ENCODE results near the gene FGFBP2.

The FGFBP2 gene

GRCh38 chr4:15935504-15936402, 27.2 kb downstream of the FGFBP2 start:
- Histone ChIP-seq H3K36me3 (ENCODE audit: control insufficient read depth, insufficient read depth, low read length) (no peaks in the 10 kb centered on the region), H3K9me3 (ENCODE audit: control insufficient read depth, low read length) (no peaks in the 10 kb centered on the region), H3K27me3 (ENCODE audit: control insufficient read depth, insufficient read depth, low read length, poor library complexity, severe bottlenecking) (no peaks in the 10 kb centered on the region), H3K4me3 (ENCODE audit: insufficient read depth, low read depth, low read length) (no peak overlapping the region), H3K4me1 (ENCODE audit: control insufficient read depth, insufficient read depth, low read length) (no peaks in the 10 kb centered on the region), H3K27ac (ENCODE audit: insufficient read depth, low read depth, low read length, poor library complexity, severe bottlenecking) (no peak overlapping the region)
- WGBS, 2 experiments: 94 to 95% methylated on average over 10 of the region's 10 CpGs

- WGBS, 2 experiments: 86 to 89% methylated on average over 3 of the region's 3 CpGs
- Histone ChIP-seq H3K36me3 (ENCODE audit: control insufficient read depth, insufficient read depth, low read length) (no peaks in the 10 kb centered on the region), H3K27me3 (ENCODE audit: control insufficient read depth, insufficient read depth, low read length, poor library complexity, severe bottlenecking) (no peaks in the 10 kb centered on the region), H3K4me1 (ENCODE audit: control insufficient read depth, insufficient read depth, low read length) (no peaks in the 10 kb centered on the region), H3K27ac (ENCODE audit: insufficient read depth, low read depth, low read length, poor library complexity, severe bottlenecking) (no peak overlapping the region), H3K4me3 (ENCODE audit: insufficient read depth, low read depth, low read length) (no peak overlapping the region), H3K9me3 (ENCODE audit: control insufficient read depth, low read length) (no peaks in the 10 kb centered on the region)
These were observed 28.7 kb downstream of the FGFBP2 start for GRCh38 chr4:15934259-15934658.

GRCh38 chr4:15931451-15932210, 31.3 kb downstream of the FGFBP2 start:
- Histone ChIP-seq H3K27me3 (ENCODE audit: control insufficient read depth, insufficient read depth, low read length, poor library complexity, severe bottlenecking) (no peaks in the 10 kb centered on the region), H3K4me3 (ENCODE audit: insufficient read depth, low read depth, low read length) (no peak overlapping the region), H3K27ac (ENCODE audit: insufficient read depth, low read depth, low read length, poor library complexity, severe bottlenecking) (no peak overlapping the region), H3K36me3 (ENCODE audit: control insufficient read depth, insufficient read depth, low read length) (no peaks in the 10 kb centered on the region), H3K4me1 (ENCODE audit: control insufficient read depth, insufficient read depth, low read length) (no peaks in the 10 kb centered on the region), H3K9me3 (ENCODE audit: control insufficient read depth, low read length) (no peaks in the 10 kb centered on the region)
- 96% methylated on average over 5 of the region's 5 CpGs for WGBS, 2 experiments

GRCh38 chr4:15930314-15930713, 32.7 kb downstream of the FGFBP2 start:
- no peak overlapping the region for H3K27ac ChIP-seq (ENCODE audit: insufficient read depth, low read depth, low read length, poor library complexity, severe bottlenecking)
- no peak overlapping the region for H3K4me3 ChIP-seq (ENCODE audit: insufficient read depth, low read depth, low read length)
- H3K9me3 ChIP-seq (ENCODE audit: control insufficient read depth, low read length): no peaks in the 10 kb centered on the region
- H3K36me3 ChIP-seq (ENCODE audit: control insufficient read depth, insufficient read depth, low read length): no peaks in the 10 kb centered on the region
- no peaks in the 10 kb centered on the region for H3K4me1 ChIP-seq (ENCODE audit: control insufficient read depth, insufficient read depth, low read length)
- 91% methylated on average over 7 of the region's 7 CpGs for WGBS, 2 experiments
- no peaks in the 10 kb centered on the region for H3K27me3 ChIP-seq (ENCODE audit: control insufficient read depth, insufficient read depth, low read length, poor library complexity, severe bottlenecking)

- Histone ChIP-seq H3K27ac (ENCODE audit: insufficient read depth, low read depth, low read length, poor library complexity, severe bottlenecking) (no peak overlapping the region), H3K4me1 (ENCODE audit: control insufficient read depth, insufficient read depth, low read length) (no peaks in the 10 kb centered on the region), H3K36me3 (ENCODE audit: control insufficient read depth, insufficient read depth, low read length) (no peaks in the 10 kb centered on the region), H3K4me3 (ENCODE audit: insufficient read depth, low read depth, low read length) (no peak overlapping the region), H3K9me3 (ENCODE audit: control insufficient read depth, low read length) (no peaks in the 10 kb centered on the region), H3K27me3 (ENCODE audit: control insufficient read depth, insufficient read depth, low read length, poor library complexity, severe bottlenecking) (no peaks in the 10 kb centered on the region)
- 89 to 93% methylated on average over 3 of the region's 3 CpGs for WGBS, 2 experiments
These were observed 33.4 kb downstream of the FGFBP2 start for GRCh38 chr4:15929540-15929939.

GRCh38 chr4:15928883-15929282, 34.1 kb downstream of the FGFBP2 start:
- Histone ChIP-seq H3K4me1 (ENCODE audit: control insufficient read depth, insufficient read depth, low read length) (no peaks in the 10 kb centered on the region), H3K27me3 (ENCODE audit: control insufficient read depth, insufficient read depth, low read length, poor library complexity, severe bottlenecking) (no peaks in the 10 kb centered on the region), H3K9me3 (ENCODE audit: control insufficient read depth, low read length) (no peaks in the 10 kb centered on the region), H3K36me3 (ENCODE audit: control insufficient read depth, insufficient read depth, low read length) (no peaks in the 10 kb centered on the region), H3K27ac (ENCODE audit: insufficient read depth, low read depth, low read length, poor library complexity, severe bottlenecking) (no peak overlapping the region), H3K4me3 (ENCODE audit: insufficient read depth, low read depth, low read length) (no peak overlapping the region)
- WGBS, 2 experiments: 85 to 89% methylated on average over 5 of the region's 5 CpGs

- H3K9me3 ChIP-seq (ENCODE audit: control insufficient read depth, low read length): no peaks in the 10 kb centered on the region
- WGBS, 2 experiments: 91 to 97% methylated on average over 7 of the region's 7 CpGs
- H3K4me1 ChIP-seq (ENCODE audit: control insufficient read depth, insufficient read depth, low read length): no peaks in the 10 kb centered on the region
- H3K27me3 ChIP-seq (ENCODE audit: control insufficient read depth, insufficient read depth, low read length, poor library complexity, severe bottlenecking): no peaks in the 10 kb centered on the region
- no peak overlapping the region for H3K27ac ChIP-seq (ENCODE audit: insufficient read depth, low read depth, low read length, poor library complexity, severe bottlenecking)
- no peaks in the 10 kb centered on the region for H3K36me3 ChIP-seq (ENCODE audit: control insufficient read depth, insufficient read depth, low read length)
- no peak overlapping the region for H3K4me3 ChIP-seq (ENCODE audit: insufficient read depth, low read depth, low read length)
These were observed 36.5 kb downstream of the FGFBP2 start for GRCh38 chr4:15926486-15926885.

GRCh38 chr4:15925830-15926229, 37.1 kb downstream of the FGFBP2 start:
- Histone ChIP-seq H3K27ac (ENCODE audit: insufficient read depth, low read depth, low read length, poor library complexity, severe bottlenecking) (no peak overlapping the region), H3K9me3 (ENCODE audit: control insufficient read depth, low read length) (no peaks in the 10 kb centered on the region), H3K4me3 (ENCODE audit: insufficient read depth, low read depth, low read length) (no peak overlapping the region), H3K36me3 (ENCODE audit: control insufficient read depth, insufficient read depth, low read length) (no peaks in the 10 kb centered on the region), H3K4me1 (ENCODE audit: control insufficient read depth, insufficient read depth, low read length) (no peaks in the 10 kb centered on the region), H3K27me3 (ENCODE audit: control insufficient read depth, insufficient read depth, low read length, poor library complexity, severe bottlenecking) (no peaks in the 10 kb centered on the region)
- 81 to 93% methylated on average over 3 of the region's 3 CpGs for WGBS, 2 experiments

GRCh38 chr4:15921592-15921932, 41.4 kb downstream of the FGFBP2 start:
- 90 to 91% methylated on average over 1 of the region's 1 CpG for WGBS, 2 experiments
- H3K27ac ChIP-seq (ENCODE audit: insufficient read depth, low read depth, low read length, poor library complexity, severe bottlenecking): no peak overlapping the region
- H3K4me3 ChIP-seq (ENCODE audit: insufficient read depth, low read depth, low read length): no peak overlapping the region
- H3K27me3 ChIP-seq (ENCODE audit: control insufficient read depth, insufficient read depth, low read length, poor library complexity, severe bottlenecking): no peaks in the 10 kb centered on the region
- no peaks in the 10 kb centered on the region for H3K9me3 ChIP-seq (ENCODE audit: control insufficient read depth, low read length)
- H3K4me1 ChIP-seq (ENCODE audit: control insufficient read depth, insufficient read depth, low read length): no peaks in the 10 kb centered on the region
- no peaks in the 10 kb centered on the region for H3K36me3 ChIP-seq (ENCODE audit: control insufficient read depth, insufficient read depth, low read length)

GRCh38 chr4:15920723-15921591, 42.0 kb downstream of the FGFBP2 start:
- Histone ChIP-seq H3K27me3 (ENCODE audit: control insufficient read depth, insufficient read depth, low read length, poor library complexity, severe bottlenecking) (no peaks in the 10 kb centered on the region), H3K9me3 (ENCODE audit: control insufficient read depth, low read length) (no peaks in the 10 kb centered on the region), H3K4me1 (ENCODE audit: control insufficient read depth, insufficient read depth, low read length) (no peaks in the 10 kb centered on the region), H3K27ac (ENCODE audit: insufficient read depth, low read depth, low read length, poor library complexity, severe bottlenecking) (no peak overlapping the region), H3K4me3 (ENCODE audit: insufficient read depth, low read depth, low read length) (no peak overlapping the region), H3K36me3 (ENCODE audit: control insufficient read depth, insufficient read depth, low read length) (no peaks in the 10 kb centered on the region)
- 88 to 95% methylated on average over 3 to 4 of the region's 4 CpGs for WGBS, 2 experiments
